GM21423 (cell line): ENCODE measurements around the gene RIMBP2.

Source experiments
- ATAC-seq: cut with Tn5 transposase; IDR thresholded peaks from one replicate; pipeline ENCODE4 v1.9.1; 2021; ENCODE audit warnings: mild to moderate bottlenecking, moderate library complexity; ENCODE audit not compliant: unreplicated experiment

The RIMBP2 gene

DNA sequence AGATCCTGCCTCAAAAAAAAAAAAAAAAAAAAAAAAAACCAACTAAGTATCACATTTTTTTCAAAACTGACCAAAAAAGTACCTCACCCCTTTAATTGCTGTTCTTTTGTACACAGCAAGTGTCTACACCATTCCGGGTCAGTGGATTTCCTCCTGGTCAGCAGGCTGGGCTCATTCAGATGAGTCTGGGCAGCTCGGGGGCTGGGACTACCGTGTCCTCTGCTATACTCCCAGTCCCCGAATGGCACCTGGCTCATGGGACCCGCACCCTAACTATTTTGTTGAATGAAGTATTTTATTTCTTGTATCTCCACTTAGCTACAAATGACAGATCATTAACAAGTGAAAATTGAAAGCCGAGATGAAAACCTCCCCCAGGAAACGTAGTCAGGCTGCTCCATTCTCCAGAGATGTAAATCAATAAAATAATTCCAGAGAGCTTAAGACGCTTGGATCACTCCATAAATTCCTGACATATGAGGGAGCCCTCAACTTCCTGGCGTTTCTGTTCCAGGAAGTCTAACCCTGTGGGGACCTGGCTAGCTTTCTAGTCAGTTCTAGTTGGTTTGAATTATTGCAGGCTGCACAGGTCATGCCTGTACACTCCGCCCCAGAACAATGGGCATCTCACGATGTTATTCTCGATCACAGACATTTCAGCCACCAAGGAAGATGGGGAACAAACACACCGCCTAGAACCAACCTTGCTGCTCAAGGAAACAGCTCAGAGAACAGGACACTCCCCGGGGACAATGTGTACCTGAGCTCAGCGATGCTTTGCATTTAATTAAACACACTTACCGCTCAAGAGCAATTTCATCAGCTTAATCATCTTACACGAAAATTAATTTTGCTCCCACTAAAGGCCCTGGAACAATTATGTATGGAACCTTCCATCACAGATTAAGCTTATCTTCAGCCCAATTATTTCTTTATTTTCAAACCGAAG is 76.3 kb downstream of the RIMBP2 start:
- no peak for ATAC-seq

DNA sequence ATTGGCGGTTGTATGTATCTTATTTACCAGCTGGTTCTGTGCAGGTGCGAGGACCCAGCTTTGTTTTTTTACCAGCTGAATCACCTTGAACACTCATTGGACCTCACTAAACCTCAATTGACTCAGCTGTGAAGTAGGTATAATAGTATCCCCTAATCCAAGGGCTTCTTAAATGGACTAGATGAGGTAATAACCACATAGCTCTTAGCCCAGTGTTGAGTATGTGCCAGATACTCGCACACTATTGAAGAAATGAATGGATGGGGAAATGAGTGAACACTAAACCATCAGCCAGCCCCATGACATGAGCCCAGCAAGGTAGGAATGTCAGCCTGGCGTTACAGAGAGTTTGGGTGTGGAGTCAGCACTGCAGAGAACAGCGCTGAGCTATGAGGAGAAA is 79.7 kb downstream of the RIMBP2 start:
- no peak for ATAC-seq

DNA sequence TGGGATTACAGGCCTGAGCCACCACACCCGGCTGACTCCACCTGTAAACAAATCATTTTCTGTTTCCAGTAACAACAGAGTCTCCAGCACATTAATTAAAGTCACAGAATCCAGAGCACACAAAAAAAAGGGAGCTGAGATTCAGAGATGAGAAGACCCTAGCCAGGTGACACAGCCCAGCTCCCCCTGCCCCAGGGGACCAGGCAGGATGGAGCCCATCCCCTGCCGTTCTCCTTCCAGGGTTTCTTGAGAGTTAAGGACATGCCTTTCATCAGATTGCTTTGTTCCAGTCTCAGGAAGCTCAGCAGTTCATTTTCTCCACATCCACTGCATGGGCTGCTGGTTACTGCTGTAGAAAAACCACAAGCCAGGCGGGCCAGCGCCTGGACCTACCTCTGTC is 81.2 kb downstream of the RIMBP2 start:
- no peak for ATAC-seq

DNA sequence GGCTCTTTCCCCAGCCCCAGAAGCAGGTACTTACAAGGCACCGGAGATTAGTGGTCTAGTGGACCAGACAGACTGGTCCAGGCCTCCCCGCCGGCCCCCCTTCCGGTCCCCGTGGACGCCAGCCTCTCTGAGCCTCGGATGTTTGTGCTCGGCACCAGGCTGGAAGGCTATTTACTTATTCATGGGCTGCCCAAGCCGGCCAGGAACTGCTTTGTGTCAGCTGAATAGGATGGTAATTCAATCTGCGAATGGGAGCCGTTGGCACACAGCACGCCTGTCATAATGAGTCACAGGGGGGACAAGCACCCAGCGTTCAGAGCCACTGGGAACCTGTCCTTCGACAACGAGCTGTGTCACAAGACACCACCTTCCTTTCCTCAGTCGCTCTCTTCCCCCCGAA is 82.3 kb downstream of the RIMBP2 start:
- ATAC-seq = no peak

DNA sequence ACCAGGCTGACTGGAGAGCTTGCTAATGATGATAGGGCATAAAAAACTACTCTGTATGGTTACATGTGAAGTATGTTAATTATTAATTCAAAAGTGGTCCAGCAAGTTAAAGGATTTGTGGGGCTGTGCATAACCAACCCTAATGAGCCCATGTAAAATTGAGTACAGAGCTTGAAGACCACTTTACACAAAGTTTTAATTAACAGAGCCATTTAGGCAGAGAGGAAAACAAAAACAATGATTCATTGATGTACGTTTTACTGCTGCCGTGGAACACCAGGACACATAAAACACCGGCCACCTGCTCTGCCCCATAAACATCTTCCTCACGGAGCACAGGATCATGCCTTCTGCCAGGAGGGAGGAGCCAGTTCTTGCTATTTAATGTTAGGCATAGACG is 83.5 kb downstream of the RIMBP2 start:
- ATAC-seq = no peak

DNA sequence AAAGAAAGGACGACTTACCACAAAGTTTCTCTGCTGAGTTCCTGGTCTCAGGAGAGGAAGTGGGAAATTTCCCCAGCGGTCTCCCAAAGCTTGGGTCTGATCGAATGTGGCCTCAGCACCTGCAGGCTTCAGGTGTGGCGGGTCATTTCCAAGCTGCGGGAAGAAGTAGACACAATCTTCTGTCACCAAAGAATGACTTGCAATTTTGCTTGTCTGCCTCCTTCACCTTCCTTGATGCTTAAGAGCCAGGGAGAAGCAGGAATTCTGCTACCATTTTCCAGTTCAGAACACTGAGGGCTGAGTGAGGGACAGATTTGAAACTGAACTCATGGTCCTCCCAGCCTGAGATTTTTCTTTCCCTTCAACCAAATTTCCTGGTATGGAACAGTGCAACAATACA is 87.8 kb downstream of the RIMBP2 start:
- ATAC-seq = no peak

DNA sequence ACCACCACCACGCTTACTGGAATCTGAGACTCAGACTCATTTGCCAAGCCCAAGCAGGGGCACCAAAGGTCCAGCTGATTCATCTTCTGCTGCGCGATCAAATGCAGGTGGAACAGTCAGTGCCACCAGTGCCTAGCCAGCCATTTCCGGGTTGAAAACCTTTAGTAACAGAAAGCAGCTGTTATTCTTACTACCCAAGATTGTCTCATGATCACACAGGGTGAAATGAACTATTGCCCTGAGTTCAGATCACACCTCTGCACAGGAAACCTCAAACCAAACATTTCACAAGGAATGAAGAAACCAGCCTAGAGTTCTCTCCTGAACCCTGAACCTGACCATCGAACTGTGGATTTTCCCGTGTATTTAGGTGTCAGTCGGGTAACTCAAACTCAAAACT is 88.9 kb downstream of the RIMBP2 start:
- no peak for ATAC-seq

DNA sequence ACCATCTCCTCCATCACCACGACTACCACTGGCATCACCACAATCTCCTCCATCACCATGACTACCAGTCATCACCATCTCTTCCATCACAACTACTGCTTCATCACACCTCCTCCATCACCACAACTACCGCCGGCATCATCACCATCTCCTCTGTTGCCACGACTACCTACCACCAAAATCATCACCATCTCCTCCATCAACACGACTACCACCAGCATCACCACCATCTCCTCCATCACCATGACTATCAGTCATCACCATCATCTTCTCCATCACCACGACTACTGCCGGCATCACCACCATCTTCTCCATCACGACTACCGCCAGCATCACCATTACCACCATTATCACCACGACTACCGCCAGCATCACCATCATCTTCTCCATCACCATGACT is 89.5 kb downstream of the RIMBP2 start:
- no peak for ATAC-seq

DNA sequence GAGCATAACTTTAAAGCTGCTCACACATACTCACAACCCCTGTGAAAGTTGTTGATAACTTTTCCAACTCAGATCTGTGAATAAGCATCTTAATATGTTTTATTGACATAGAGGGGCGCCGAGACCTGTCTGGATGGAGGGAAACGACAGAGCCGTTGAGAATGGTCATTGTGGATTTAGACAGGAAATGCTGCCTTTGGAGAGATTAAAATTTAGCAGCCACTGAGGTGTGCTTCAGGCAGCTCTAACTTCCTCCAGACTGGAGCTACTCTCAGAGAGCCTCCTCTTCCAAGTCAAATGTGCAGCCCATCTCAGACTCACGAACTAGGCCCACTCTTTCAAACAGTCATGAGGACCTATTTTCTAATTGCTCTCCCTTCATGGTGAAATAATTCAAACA is 90.9 kb downstream of the RIMBP2 start:
- ATAC-seq = no peak

DNA sequence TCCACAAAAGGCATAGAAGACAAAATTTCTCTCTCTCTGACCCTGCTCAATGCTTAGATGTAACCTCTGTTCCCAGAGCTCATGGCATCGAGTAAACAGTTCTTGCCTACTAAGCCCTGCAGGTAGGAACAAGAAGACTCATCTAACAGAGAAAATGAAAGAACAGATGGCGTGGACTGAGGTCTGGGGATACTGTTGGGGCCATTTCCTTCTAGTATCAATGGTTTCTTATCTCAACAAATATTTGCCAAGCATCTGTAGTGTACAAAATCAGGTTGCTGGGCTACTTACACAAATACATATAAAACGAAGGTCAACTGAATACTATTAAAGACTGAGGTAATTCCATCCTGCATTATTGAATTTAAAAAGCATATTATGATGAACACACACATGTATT is 93.3 kb downstream of the RIMBP2 start:
- no peak for ATAC-seq

DNA sequence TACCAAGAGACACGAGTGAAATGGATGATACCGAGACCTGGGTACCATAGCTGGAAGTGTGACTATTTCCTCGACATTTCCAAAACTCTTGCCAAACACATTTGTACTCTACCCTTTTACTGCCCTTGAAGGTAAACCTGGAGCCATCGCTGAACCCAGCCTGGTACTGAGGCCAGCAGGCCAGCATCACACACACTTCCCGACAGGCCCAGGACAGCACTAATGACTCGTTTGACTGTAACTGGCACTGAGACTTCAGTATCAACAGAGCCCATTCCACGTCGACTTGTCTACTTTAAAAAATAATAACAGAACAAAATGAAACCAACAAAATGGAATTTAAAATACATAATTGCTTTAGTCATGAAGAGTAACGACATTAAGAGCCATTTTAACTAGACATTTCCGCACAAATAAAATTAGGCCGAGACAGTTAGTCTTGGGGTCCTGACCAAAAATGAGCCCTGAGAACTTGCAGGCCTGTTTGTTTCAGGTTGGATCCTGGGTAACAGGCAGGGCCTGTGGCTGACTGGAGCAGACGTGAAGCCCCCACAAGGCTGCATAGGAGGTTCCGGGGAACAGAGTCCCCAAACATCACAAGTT is 94.3 kb downstream of the RIMBP2 start:
- no peak for ATAC-seq

DNA sequence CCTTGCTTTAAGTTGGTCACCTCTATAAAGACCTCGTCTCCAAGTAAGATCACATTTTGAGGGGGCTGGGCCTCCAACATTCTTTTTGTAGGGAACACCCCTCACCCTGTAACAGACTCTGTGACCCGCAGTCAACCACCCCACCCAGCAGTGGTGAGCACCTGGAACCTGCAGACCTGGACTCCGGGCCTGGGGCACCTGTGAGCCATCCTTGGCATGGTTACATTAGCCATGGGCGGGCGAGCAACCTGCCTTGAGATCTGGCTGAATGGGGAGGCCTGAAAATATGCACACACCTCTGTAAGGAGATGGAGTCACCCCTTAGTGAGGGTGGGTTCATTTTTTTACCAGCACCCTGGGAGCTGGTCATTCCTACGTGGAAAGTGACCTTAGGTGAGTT is 95.3 kb downstream of the RIMBP2 start:
- ATAC-seq = no peak

DNA sequence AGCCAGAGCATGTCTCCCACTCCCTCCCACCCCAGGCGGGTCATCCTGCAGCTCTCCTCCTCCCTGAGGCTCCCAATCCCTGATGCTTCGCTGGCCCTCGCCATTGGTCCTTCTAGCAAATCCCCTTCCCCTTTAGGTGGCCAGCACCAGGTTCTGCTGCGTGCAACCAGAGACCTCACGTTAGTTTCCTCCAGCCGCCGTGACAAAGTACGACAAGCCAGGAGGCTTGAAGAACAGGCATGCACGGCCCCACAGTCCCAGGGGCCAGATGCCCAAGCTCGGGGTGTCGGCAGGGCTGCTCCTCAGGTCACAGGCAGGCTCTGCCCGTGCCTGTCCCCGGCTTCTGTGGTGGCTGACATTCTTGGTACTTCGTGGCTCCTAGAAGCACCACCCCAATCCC is 95.8 kb downstream of the RIMBP2 start:
- ATAC-seq = no peak

DNA sequence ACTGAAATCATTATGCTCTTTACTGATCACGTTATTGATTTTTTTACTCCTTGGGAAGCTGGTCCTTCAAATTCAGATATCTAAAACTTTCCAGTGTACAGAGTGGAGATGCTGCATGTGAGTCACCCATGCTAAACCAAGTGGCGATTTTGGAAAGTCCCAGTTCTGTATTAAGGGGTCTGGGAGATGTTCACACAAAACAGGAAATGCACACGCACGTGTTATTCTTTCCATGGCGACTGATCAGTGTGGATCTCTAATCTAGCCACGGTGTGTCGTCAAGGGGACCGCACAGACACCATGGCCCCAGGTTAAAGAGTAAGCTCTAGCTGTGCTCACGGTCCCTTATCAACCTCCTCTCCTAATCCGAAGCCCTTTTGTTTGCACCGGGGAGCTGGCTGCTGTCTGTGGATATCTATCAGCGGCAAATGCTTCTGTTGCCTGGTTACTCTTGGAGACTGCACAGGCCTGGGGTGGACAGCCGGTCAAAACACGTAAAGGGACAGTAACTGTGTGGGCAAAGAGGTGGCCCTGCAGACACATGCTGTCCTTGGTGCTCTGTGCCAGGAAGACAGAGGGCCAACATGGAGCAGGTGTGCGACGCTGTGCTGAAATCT is 96.6 kb downstream of the RIMBP2 start:
- no peak for ATAC-seq

DNA sequence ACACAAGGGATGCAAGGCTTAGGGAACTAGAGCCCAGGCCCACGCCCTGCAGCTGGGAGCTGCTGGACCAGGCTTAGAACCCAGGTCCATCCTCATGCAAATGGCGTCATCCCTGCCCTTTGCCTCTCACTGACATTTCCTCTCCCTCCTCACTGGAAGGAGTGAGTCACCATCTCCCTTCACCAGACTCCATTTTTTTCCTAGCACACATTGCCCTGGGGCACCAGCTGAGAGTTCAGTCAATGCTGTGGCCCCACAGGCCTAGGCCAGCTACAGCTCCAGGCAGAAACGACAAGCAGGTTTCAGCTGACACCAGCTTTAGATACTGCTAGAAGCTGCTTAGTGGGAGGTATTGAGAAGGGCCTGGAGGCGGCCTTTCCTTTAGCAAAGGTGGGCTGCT is 98.9 kb downstream of the RIMBP2 start:
- no peak for ATAC-seq

DNA sequence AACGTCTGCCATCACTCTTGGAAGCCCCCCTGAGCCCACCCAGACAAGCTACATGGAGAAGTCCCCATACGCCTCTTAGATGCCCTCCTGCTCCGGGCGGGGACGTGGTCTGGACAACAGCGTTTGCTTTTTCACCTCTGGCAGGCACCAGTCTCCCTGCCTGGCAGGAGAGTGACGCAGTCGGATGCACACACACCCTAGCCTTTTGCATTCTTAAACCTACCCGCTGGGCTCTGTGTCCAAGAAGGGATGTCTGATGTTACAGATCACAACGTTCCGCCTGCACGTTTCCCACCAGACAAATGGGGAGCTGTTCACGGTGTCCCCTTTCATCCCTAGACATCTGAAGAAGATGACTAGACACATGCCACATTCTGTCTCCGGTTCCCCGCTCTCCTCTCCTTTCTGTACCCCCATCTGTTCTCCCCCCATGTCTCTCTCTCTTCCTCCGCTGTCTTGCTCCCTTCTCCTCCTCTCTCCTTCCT is 100.2 kb downstream of the RIMBP2 start:
- no peak for ATAC-seq

DNA sequence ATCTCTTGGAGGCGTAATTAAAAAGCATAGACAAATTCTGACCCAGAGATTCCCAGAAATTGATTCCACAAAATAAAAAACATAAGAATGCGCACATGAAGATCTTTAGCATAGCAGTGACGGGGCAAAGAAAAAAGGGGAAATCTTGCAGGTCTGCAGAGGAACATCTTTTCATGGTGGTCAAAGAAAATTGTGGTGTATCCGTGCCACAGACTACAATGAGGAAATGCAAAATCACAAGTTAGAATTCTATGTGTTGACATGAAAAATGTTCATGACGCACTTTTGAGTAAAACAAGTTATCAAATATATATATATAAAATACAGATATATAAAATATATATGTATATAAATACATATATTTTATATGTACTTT is 101.6 kb downstream of the RIMBP2 start:
- ATAC-seq = no peak

DNA sequence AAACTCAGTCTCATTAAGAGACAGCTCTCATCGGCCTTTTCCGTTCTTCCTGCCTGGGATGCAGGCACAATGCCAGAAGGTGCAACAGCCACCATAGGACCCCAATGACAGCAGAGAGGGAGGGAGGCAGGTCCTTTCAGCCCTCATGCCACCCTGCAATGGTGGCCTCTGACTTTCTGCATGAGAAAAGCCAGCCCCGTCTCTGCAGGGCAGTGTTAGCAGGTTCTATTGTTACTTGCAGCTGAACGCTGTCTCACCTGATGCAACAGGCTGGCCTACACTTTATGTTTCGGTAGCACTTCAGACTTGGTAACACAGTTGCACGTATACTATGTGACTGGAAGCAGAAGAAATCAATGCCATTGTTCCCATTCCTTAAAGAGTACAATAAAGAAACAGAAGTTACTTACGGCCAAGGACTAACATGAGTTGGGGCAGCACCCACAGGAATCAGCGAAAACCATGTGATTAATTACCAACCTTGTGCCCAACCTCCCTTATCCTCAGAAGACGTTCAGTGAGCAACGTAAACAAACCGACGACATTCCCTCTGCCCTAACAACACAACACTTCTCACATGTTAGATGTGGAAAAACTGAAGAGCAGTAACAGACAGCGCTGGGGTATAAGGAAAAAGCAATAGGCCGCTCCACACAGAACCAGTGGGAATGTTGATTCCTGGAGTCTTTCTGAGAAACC is 102.1 kb downstream of the RIMBP2 start:
- ATAC-seq = no peak

DNA sequence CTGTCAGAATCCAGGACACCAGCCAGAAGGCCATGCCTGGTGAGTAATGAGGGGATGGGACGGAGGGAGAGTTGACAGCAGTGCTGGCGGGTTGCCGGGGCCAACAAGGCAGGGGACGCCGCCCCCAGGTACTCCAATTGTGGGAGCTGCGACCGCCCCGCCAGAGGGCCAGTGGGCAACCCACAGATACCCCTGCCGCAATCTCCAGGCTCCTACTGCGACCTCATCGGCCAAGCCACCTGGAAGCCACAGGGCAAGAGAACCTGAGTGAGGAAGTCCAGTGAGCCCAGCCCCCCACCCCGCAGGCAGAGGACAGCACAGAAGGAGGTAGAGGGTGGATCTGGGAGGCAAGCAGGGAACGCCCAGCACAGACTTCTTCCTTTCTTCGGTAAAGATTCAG is 103.0 kb downstream of the RIMBP2 start:
- no peak for ATAC-seq

DNA sequence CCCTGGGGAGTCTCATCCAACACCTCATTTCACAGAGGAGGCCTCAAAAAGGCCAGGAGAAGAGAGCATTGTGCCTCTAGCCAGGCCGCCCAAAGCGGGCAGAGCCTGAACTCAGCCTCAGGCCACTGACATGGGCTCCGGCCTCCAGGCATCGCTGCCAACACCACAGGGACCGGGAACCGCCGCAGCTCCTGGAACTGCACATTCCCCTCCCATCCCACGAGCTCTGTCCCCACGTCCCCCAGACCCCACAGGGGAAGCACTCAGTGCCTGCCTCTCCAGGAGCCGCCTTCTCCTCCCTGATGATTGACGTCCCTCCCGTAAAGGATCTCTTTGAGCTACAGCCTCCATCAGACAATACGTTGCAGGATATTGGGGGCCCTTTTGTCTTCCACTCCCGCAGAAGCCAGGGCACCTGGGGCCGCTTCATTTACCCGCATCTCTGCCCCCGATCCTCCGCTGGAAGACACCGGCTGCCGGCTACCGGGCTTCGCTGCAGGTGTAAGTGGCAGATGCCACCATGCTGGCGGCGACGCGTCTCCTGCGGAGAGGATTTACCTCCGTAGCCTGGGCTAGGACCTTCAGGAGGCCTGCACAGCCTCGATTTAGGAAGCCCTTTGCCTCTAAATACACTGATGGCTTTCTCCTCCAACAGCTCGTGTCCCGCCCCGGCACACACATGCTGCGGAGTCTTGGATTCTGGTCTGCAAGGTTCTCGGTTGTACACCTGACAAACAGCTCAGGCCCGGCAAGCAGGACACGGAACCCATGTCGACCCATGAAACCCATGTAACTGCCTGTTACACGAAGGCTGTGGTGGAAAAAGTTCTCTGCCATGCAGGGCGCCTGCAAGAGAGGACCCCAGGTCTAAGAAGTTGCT is 104.8 kb downstream of the RIMBP2 start:
- no peak for ATAC-seq
